K562 (cell line): Measurements from ENCODE around the gene PAQR4. TPM values are rescaled to one million over a fixed set of nuclear protein-coding genes. Genes with fewer than 3 reads are reported as not detected.

Experiments
- CTBP1 ChIP-seq: fragments of 450-650 bp; IDR thresholded peaks from 2 replicates; pipeline ENCODE4 v1.6.1; 2016; ENCODE audit warnings: borderline replicate concordance
- E2F8 ChIP-seq: fragments of 450-650 bp; IDR thresholded peaks from 2 replicates; pipeline ENCODE4 v1.7.1; 2018; ENCODE audit warnings: mild to moderate bottlenecking, low read depth; ENCODE audit not compliant: partially characterized antibody
- ELF2 ChIP-seq: fragments of 250-450 bp; sonication (Bioruptor Pico); IDR thresholded peaks from 2 replicates; pipeline ENCODE4 v1.5.0; 2021; ENCODE audit warnings: mild to moderate bottlenecking
- ELK3 ChIP-seq: fragments of 450-650 bp; formaldehyde crosslinking; IDR thresholded peaks from 2 replicates; pipeline ENCODE4 v1.4.0; 2020; ENCODE audit warnings: mild to moderate bottlenecking
- ETS1 ChIP-seq: conservative IDR thresholded peaks from 2 replicates; pipeline ENCODE4 v1.6.1; 2011; ENCODE audit warnings: low read depth, mild to moderate bottlenecking, low read length; ENCODE audit not compliant: control insufficient read depth
- FOXP1 ChIP-seq: sonication (generic); formaldehyde crosslinking; IDR thresholded peaks from 2 replicates; pipeline ENCODE4 v1.8.0; 2022; ENCODE audit warnings: mild to moderate bottlenecking, missing genetic modification reagents
- GATAD2B ChIP-seq: fragments of 450-650 bp; IDR thresholded peaks from 2 replicates; pipeline ENCODE4 v1.6.1; 2017; ENCODE audit warnings: mild to moderate bottlenecking, borderline replicate concordance
- IRF1 ChIP-seq: sonication (generic); formaldehyde crosslinking; IDR thresholded peaks from 2 replicates; pipeline ENCODE4 v1.8.0; 2022; ENCODE audit warnings: missing genetic modification reagents, mild to moderate bottlenecking, borderline replicate concordance
- MTA3 ChIP-seq: fragments of 450-650 bp; formaldehyde crosslinking; IDR thresholded peaks from 2 replicates; pipeline ENCODE4 v1.6.1; 2017; ENCODE audit warnings: mild to moderate bottlenecking, borderline replicate concordance
- NCOA1 ChIP-seq: fragments of 450-650 bp; IDR thresholded peaks from 2 replicates; pipeline ENCODE4 v1.6.1; 2016; ENCODE audit warnings: low read depth
- NCOA6 ChIP-seq: fragments of 450-650 bp; IDR thresholded peaks from 2 replicates; pipeline ENCODE4 v1.6.1; 2017; ENCODE audit warnings: mild to moderate bottlenecking
- NFE2 ChIP-seq: IDR thresholded peaks from 2 replicates; pipeline ENCODE4 v1.6.1; 2014; ENCODE audit warnings: antibody characterized with exemption, low read depth
- NONO ChIP-seq, 2 experiments: fragments of 200-400 bp in 1 of 2; fragments of 450-650 bp in 1 of 2; formaldehyde crosslinking in 1 of 2; IDR thresholded peaks; 2 replicates each; pipeline ENCODE4 v1.6.1; 2017; ENCODE audit warnings: low read depth in 2 of 2, mild to moderate bottlenecking in 2 of 2, moderate library complexity in 2 of 2, low read length in 1 of 2
- RCOR1 ChIP-seq, 2 experiments: IDR thresholded peaks; 2 replicates each; pipeline ENCODE4 v1.6.1; 2012; ENCODE audit warnings: low read depth in 2 of 2, low read length in 2 of 2, borderline replicate concordance in 1 of 2, improper control_type of control experiment in 1 of 2
- SNIP1 ChIP-seq: fragments of 450-650 bp; IDR thresholded peaks from 2 replicates; pipeline ENCODE4 v1.7.1; 2017; ENCODE audit warnings: low read depth, mild to moderate bottlenecking
- SUPT5H ChIP-seq: fragments of 450-650 bp; IDR thresholded peaks from 2 replicates; pipeline ENCODE4 v1.6.1; 2016
- TCF7L2 ChIP-seq: fragments of 150-350 bp; IDR thresholded peaks from 2 replicates; pipeline ENCODE4 v1.6.1; 2016; ENCODE audit warnings: low read depth, mild to moderate bottlenecking, low read length, moderate library complexity
- TRIM28 ChIP-seq: fragments of 450-650 bp; IDR thresholded peaks from 2 replicates; pipeline ENCODE4 v1.6.1; 2017
- ZNF668 ChIP-seq: fragments of 250-450 bp; sonication (Bioruptor Pico); IDR thresholded peaks from 2 replicates; pipeline ENCODE4 v1.8.0; 2022; ENCODE audit warnings: mild to moderate bottlenecking, inconsistent platforms
- polyA plus RNA-seq, 8 experiments: library from polyadenylated mRNA; depleted of rRNA in 4 of 8; stranded (reverse) in 5 of 8; unstranded in 3 of 8; fragments of >200 nt; fragmentation: Nextera tagmentation in 2 of 8; fragmentation: Illumina TruSeq in 1 of 8; extraction: Ambion mirVana in 2 of 8; extraction: Trizol in 1 of 8; gene quantifications; 2 replicates each; pipeline versions ENCODE4 v1.2.1 to v1.2.3, GENCODE V29; 2011 to 2014; ENCODE audit warnings: inconsistent platforms in 1 of 8, missing spikeins in 1 of 8
- total RNA-seq, 7 experiments: library from RNA; depleted of rRNA in 6 of 7; stranded (reverse); fragments of >200 nt in 6 of 7; fragmentation: Illumina TruSeq in 2 of 7; extraction: Trizol in 2 of 7; gene quantifications; 2 replicates each; pipeline versions ENCODE4 v1.2.1 to v1.2.3, GENCODE V29; 2011 to 2021; ENCODE audit warnings: low replicate concordance in 1 of 7
- TF ChIP-seq, protein P1 (sequence below): fragments of 450-650 bp; IDR thresholded peaks from 2 replicates; pipeline ENCODE4 v1.6.1; 2016; ENCODE audit warnings: borderline replicate concordance

Gene PAQR4
- total and polyA plus RNA-seq, 9 of the 15 experiments (the other 6 are each of a cell fraction or from before 2014, with no cell fraction given): 0.62 to 40.4 (median 19.5) TPM

- TF ChIP-seq ZNF668 (CRISPR knock-in tag) (0 out of 2 replicates have a peak, but pooled peaks have one; percentile 40), IRF1 (CRISPR knock-in tag) (peak; percentile 78; the same call in 1 of the 2 replicates), NCOA6 (peak; percentile 67; the same call in 1 of the 2 replicates), NCOA1 (peak; percentile 93), TRIM28 (peak; percentile 47; the same call in 1 of the 2 replicates), NFE2 (no peak), RCOR1 (IDR thresholded peaks at IDR 0.05; ENCODE audit: borderline replicate concordance in 1 of 2, low read depth in 2 of 2, low read length in 2 of 2) (peak in 1 of 2 experiments; percentile 64; a peak in 2 of 4 replicates), MTA3 (peak; percentile 90), GATAD2B (peak; percentile 91; the same call in 1 of the 2 replicates), ETS1 (peak; percentile 82), E2F8 (peak; percentile 82), TCF7L2 (0 out of 2 replicates have a peak, but pooled peaks have one; percentile 6), ELK3 (CRISPR knock-in tag) (no peak), SNIP1 (no peak), CTBP1 (peak; percentile 97), ELF2 (CRISPR knock-in tag) (peak; percentile 60; the same call in 1 of the 2 replicates), NONO (IDR thresholded peaks at IDR 0.05; ENCODE audit: low read depth in 2 of 2, low read length in 1 of 2) (peak in 1 of 2 experiments; percentile 67; a peak in 2 of 4 replicates), SUPT5H (peak; percentile 57; the same call in 1 of the 2 replicates), FOXP1 (CRISPR knock-in tag) (peak; percentile 88; the same call in 1 of the 2 replicates)
- TF ChIP-seq, protein P1, sequence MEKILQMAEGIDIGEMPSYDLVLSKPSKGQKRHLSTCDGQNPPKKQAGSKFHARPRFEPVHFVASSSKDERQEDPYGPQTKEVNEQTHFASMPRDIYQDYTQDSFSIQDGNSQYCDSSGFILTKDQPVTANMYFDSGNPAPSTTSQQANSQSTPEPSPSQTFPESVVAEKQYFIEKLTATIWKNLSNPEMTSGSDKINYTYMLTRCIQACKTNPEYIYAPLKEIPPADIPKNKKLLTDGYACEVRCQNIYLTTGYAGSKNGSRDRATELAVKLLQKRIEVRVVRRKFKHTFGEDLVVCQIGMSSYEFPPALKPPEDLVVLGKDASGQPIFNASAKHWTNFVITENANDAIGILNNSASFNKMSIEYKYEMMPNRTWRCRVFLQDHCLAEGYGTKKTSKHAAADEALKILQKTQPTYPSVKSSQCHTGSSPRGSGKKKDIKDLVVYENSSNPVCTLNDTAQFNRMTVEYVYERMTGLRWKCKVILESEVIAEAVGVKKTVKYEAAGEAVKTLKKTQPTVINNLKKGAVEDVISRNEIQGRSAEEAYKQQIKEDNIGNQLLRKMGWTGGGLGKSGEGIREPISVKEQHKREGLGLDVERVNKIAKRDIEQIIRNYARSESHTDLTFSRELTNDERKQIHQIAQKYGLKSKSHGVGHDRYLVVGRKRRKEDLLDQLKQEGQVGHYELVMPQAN: peak; percentile 99
Measured at GRCh38 chr16:2968738-2969544, at the start of gene PAQR4 (continued).
